GM18868 (cell line): ENCODE data around the gene TMX3.

ENCODE experiments used
- ATAC-seq: cut with Tn5 transposase; IDR thresholded peaks from one replicate; pipeline ENCODE4 v1.9.1; 2021; ENCODE audit warnings: mild to moderate bottlenecking, moderate library complexity; ENCODE audit not compliant: unreplicated experiment

Gene TMX3

DNA sequence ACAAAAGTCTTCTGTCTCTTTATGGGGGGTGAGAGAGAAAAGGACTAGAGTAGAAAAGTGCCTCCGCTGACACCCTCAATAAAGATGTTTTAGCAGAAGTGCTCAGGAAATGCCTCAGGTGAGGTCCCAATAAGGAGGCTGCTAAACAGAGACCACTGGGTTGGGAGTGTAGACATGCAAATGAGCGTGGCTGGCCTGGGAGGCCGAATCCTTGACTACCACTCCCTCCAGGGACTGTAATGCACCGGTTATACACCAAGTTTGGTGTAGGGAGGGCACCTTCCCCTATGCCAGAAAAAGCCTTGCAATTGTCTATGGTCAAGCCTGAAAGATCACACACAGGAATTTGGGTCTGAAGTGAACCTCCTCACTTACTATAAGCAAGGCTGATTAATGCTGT lies 1.8 kb downstream of the TMX3 start:
- no peak for ATAC-seq

DNA sequence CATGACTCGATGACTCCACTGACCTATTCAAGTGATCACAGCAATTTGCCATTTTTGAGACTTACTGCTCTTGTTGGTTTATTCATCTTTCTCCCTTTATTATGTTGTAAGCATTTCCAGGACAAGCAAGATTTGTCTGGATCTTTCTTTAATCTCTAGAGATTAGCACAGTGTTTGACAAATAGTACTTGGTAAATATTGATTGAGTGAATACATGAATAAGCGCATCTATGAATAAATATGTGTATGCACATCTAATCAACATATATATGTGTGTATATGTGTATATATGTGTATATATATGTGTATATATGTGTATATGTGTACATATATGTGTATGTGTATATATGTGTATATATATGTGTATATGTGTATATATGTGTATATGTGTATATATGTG lies 7.3 kb downstream of the TMX3 start:
- no peak for ATAC-seq

DNA sequence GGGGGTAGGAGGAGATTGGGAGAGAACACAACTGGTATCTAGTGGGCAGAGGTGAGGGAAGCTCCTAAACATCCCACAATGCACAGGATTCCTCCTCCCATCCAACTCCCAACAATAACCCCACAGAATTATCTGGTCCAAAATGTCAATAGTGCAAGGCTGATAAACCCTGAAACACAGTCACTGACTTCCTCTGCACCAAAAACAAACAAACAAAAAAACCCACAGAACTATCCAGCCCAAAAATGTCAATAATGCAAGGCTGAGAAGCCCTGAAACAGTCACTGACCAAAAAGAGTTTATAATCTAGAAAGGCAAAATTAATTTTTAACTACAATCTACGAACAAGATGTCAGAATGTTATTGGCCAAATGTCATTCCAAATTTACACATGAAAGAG lies 9.8 kb downstream of the TMX3 start:
- ATAC-seq = no peak

DNA sequence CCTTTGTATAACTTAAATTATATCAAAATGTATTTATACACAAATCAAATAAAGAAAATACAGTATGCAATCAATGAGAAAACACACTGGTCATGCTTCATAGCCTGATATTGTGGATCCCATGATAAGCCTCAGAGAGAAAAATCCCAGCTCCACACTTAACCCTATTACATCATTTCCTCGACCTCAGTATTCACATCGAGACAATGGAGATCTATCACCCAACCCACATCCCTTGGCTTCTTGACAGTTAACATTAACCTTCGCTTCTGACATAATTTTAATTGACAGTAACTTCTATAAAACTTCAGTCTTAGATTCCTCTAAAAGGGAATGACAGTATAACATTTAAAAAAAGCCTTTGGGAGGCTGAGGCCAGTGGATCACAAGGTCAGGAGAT lies 11.6 kb downstream of the TMX3 start:
- ATAC-seq = no peak

DNA sequence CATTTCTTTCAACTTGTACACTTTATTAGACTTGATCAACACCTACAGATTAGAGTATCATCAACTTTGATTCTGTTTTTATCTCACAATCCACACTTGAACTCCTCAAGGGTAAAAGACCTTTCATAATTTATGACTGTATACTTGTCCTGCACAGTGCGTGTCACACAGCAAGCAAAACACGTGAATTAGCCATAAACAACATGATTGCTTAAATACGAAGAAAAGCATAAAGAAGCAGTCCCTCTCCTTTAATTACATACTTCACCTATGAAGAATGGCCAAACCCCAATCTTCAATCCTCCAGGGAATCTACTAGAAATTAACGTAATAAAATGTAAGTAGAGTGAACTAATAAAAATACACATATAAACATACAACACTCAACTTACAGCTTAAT lies 13.6 kb downstream of the TMX3 start:
- no peak for ATAC-seq

DNA sequence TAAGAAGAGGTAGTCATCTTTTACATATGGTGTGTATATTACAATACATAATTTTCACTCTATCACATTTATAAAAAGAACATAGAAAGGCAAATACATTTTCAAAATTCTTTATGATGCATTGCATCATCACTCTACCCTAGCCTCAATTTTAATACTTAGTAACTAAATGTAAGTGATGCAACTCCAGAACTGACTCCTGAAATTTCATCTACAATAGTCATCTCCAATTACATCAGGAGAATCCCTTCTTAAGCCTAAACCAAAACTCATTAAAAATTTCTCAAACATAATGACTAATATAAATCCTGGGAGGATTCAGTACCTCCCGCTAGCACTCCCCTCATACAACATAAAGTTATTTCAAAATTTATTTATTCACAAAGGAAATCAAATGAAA lies 15.9 kb downstream of the TMX3 start:
- no peak for ATAC-seq

DNA sequence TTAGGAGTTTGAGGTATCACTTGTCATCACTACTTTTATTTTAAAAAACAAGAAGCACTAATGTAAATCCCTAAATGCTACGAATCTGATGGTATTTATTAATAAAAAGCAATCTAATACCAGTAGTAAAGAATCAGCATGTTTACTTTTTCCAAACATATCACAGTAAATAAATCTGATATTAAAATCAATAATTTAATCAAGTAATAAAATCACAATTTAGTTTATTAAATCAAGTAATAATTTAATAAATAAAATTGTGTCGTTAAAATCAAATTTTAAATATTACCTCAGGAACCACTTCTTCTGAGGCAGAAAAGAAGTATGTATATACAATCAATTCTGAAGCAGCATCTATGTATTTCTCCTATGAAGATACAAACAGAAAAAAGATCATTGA lies 18.0 kb downstream of the TMX3 start:
- ATAC-seq = no peak

DNA sequence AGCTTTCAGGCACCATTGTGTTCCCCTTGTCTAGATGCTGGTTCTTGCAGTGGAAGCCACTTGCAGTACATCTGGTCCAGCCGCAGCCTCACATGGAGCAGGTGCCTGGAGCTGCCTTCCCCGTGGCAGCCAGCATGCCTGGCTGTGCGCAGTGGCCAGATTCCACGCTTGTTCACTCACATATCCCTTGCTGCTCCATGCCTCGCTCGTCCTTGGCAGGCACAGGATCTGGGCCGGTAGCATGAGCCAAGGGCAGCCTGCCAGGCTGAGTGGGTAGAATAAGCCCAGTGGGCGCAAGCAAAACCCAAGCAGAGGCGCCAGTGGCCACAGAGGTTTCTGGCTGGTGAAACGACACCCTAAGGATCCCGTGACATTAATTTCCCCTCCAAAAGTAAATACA lies 20.6 kb downstream of the TMX3 start:
- ATAC-seq = no peak

DNA sequence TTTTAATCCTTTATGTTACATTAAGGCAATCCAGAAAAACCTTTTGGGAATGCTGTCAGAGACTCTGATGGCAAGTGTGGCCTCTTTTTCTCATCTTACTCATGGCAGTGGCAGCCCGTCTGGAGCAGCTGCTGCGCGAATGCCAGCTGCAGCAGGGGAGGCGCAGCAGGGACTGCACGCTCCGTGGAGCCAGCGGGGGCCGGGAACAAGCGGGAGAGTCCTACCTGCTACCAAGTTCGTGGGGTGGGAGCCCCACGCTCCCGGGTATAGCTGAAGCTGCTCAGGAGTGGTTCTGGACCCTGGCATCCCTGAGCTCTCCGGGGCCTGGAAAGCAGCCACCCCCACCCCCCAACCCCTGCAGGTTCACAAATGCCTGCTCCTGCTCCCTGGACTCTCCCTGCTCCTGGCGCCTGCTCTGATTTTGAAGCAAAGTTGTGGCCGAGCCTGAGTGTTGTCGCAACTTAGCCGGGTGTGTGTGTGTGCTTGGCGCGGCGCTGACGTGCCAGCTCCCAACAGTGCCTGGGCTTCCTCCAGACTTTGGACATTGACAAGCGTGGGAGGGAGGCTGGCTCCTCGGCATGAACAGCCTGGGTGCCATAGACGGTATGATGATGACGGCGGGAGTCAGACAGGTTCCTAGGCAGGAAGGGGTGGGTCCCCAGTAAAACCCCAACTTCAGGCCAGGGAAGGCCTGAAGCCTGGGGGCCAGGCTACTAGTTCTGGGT lies 21.7 kb downstream of the TMX3 start:
- no peak for ATAC-seq

DNA sequence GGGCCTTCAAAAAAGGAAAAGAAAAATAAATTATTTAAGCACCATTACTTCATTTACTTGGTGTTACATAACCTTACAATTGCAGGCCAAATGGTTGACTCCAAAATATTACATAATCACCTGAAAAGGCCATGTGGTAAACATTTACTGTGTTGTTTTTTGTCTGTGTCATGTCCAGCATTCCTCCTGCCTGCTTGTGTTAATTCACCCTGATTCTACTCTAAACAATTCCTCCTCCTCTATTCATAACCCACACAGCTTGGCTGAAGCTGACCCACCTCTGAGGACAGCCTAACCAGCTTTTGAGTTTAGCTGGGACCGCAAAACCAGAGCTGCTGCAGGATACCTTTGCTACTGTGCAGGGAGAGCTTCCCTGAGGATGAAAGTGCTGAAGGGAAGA lies 35.4 kb downstream of the TMX3 start:
- no peak for ATAC-seq

DNA sequence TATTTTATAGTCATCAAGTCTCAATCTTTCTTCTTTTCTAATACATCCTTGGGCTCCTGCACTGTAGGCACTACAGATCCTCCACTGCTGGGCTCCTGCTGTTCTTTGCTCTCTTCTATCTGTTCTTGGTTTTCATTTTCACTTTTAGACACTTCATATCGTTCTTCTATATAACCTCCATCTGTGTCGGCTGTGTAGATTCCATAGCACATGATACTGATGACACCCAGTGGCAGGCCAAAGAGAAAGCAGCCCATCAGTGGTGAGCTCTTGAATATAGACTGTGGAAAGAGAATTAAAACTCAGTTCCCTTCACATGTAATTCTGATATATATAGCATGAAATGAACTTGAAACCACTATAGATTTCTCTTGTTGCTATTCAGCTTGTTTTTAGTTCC lies 38.0 kb downstream of the TMX3 start:
- peak; percentile 66 for ATAC-seq

DNA sequence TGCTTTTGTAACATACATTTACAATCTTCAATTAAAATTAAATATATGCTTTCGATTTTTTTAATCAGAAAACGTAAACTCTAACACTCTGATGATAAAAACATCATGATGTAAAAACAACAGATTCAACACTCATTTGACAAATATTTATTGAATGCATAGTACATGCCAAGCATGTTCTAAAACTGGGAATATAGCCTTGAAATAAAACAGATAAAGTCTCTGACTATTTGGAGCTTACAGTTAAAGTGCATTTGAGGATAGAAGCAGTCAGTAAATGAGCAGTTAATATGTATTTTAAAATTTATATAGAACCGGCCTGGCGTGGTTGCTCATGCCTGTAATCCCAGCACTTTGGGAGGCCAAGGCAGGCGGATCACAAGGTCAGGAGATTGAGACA lies 47.8 kb downstream of the TMX3 start:
- no peak for ATAC-seq

DNA sequence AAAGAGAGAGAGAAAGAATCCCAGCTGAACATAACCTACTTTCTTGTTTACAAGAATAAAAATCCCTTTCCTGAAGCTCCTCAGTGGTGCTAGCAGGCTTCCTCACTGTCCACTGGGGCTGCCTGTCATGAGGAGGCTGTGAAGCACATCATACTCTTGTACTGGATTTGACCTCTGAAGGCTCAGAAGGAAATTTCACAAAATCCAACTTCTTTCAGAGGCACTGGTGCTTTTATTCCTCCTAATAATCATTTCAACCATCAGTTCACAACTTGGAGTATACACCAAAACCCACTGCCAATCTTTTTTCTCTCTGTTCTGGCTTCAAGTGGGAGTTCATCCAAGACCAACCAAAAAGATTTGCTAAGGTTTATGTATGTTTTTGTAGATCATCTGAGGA lies 48.5 kb downstream of the TMX3 start:
- ATAC-seq = no peak

DNA sequence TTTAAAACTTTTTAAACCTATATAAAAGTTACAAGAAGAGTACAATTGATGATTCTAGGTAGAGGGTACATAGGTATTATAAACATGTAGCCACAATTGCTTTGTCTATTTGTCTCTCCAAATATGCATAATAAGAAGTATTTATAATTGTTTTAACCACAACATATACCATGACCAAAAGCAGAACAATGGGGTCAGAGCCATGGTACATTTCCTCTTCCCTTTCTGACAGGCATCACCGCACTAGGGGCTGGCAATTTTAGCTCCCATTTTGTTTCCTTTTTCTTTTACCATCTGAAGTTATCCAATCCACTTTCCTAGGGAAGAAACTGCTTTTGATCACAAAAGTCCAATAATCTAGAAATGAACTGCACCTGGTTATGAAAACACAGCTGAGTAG lies 49.3 kb downstream of the TMX3 start:
- peak; percentile 75 for ATAC-seq

DNA sequence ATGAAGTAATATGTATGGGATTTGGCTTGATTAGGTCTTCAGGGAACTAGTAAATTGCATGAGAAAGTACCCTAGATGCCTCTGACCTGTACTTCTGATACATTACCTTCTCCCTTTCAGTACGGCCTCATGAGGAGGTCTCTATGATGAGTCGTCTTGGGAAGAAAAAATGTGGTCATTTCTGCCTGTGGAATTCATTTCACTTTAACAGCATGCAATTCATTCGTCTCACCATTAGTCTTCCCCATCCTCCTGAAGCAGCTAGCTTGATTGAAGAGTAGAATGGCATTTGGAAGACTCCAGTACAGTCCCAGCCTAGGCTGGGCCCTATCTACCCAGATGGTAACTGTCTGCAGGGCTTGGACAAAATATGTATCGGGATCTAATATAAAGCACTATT lies 52.2 kb downstream of the TMX3 start:
- peak; percentile 47 for ATAC-seq

DNA sequence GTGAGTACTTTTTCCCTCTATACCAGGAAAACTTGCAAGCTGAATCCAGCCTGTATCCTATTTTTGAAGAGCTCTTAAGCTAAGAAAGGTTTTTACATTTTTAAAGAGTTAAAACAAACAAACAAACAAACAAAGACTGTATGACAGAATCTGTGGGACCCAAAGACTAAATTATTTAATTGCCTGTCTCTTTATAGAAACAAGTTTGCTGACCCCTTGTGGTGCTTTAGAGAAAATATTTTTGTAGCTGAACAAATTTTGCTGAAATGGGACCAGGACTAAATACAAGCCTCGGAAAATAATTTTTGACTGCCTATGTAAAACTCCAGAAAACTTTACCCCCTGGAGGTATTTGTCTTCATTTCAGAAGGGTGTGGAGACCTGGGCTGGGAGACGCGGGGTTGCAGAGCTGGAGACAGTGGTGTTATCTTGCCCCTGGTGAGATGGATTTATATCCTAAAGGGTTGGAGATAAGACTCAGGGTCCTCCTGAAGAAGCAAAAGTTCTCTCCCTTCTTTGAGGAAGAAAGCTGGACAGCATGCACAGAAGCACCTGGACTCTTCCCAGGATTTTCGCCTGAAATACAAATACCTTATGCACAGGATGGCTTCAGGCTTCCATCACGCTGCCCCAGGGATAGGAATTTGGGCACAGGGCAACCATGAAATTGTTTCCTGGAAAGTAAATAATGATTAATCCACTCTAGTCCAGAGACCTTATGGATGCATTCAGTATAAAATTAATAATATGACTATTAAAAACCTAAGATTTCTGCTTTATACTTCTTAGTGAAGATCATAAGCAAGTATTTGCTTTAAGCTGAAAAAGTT lies 54.3 kb downstream of the TMX3 start:
- ATAC-seq = no peak

DNA sequence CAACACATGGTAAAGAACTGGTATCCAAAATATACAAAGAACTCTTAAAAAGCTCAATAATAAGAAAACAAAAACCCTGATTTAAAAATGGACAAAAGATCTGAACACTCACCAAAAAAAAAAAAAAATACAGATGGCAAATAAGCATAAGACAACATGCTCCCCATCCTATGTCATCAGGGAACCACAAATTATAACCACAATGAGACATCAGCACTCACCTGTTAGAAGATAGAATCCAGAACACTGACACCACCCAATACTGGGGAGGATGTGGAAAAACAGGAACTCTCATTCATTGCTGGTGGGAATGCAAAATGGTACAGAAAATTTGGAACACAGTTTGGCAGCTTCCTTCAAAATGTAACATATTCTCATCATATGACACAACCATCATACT lies 66.7 kb downstream of the TMX3 start:
- ATAC-seq = no peak

DNA sequence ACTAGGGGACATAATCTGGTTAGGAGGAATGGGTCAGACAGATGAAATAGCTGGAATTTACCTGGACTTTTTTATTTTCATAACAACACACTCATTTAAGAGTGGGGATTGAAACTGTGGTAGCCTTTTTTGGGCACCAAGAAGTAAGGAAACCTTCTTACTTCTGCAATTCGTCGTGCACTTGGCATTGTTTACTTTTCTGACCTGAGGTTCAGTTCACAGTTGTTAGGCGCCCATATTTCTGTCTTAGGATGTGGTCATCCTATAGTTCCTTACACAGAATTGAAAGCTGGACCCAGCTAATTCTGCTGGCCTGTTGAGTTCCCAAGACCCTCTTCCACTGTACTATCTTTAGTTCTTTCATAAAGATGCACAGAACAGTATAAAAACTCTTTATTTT lies 72.9 kb downstream of the TMX3 start:
- no peak for ATAC-seq

DNA sequence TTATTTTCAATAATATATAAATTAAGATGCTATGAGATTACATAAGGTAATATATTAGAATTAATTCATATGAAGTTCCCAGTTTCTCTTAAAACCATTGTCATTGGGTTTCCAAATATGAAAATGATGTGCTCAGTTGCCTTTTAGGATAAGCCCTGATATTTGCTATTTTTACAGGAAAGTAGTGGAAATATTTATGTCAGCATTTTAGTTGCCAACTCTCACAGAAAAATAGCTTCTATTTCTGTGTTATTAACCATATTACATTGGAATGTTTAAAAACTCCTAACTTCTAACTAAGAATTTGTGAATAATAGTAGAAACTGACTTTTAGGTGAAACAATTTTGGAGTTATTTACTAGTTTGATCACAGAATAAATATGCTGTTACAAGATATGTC lies 74.0 kb downstream of the TMX3 start:
- ATAC-seq = no peak

DNA sequence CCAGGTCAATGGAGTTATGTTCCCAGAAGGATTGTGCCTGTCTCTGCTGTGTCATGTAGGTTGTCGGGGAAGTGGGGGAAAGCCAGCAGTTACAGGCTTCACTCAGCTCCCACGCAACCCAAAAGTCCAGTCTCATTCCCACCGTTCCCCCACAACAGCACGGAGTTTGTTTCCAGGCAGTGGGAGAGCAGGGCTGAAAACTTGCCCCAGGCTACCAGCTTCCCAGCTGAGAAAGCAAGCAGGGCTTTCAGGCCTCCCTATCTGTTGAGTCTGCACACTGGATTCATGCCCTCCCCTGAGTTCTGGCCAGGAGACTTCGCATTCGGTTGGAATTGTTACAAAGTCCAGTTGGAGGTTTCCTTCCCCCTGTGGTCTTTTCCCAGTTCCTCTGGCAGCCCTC lies 76.3 kb downstream of the TMX3 start:
- ATAC-seq = no peak

DNA sequence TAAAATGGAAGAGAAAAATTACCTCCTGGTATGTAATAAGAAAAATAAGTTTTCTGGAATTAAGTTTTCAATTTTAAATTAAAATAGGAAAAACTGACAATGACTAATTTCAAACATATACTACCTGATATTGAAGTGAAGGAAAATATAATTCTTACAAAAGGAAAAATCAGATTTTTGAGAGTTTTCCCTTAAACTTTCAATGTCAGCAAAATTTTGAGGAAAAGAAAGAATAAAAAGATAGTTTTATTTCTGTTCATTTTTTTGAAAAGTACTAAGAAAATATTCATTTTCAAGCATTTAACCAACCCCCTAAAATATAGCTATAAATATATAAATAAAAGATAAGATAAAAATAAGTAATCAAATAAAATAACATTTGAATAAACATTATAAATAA lies 87.1 kb downstream of the TMX3 start:
- ATAC-seq = no peak
